Measurements from ENCODE around the gene DAGLA. TPM values are rescaled to one million over a fixed set of nuclear protein-coding genes. Genes with fewer than 3 reads are reported as not detected.
A peak's percentile ranks its signal among the peaks of the same experiment; 100 is the strongest.

DAGLA gene
- total RNA-seq, 1 donor from 2014 or later, result 8.7 TPM

DNA sequence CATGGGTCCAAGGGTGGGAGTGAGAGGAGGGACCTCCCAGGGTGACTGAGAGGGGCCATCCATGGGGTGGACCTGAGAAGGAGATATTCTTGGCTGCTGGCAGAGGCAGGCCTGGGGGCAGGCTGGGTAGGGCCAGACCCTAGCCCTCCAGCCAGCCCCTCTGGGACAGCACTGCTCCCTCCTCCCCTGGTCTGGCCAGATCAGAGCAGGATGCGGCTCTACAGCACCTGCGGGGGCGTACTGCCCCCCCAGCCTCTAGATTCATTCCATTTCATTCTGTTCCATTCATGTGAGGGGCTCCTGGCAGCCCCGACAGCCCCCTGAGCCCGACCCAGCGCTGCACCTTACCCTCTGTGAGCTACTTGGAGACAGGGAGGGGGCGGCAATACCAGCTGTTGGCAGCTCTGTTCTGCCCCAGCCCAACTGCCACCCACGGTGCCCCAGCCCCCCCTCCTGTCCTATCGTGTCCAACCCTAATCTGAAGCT is 37.9 kb downstream of the DAGLA start:
- DNase-seq (ENCODE audit: low spot score, unreplicated experiment), result no peak
- TF ChIP-seq, protein P1, sequence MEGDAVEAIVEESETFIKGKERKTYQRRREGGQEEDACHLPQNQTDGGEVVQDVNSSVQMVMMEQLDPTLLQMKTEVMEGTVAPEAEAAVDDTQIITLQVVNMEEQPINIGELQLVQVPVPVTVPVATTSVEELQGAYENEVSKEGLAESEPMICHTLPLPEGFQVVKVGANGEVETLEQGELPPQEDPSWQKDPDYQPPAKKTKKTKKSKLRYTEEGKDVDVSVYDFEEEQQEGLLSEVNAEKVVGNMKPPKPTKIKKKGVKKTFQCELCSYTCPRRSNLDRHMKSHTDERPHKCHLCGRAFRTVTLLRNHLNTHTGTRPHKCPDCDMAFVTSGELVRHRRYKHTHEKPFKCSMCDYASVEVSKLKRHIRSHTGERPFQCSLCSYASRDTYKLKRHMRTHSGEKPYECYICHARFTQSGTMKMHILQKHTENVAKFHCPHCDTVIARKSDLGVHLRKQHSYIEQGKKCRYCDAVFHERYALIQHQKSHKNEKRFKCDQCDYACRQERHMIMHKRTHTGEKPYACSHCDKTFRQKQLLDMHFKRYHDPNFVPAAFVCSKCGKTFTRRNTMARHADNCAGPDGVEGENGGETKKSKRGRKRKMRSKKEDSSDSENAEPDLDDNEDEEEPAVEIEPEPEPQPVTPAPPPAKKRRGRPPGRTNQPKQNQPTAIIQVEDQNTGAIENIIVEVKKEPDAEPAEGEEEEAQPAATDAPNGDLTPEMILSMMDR (IDR thresholded peaks at IDR 0.05; ENCODE audit: unreplicated experiment), result no peak
- Mint-ChIP-seq H3K9me3 (ENCODE audit: low read depth) (no peaks in the 10 kb centered on the region), H3K4me3 (ENCODE audit: low read depth) (peak overlapping the region; percentile 65), H3K27me3 (no peaks in the 10 kb centered on the region), H3K4me1 (ENCODE audit: low read depth) (peaks cover 11% of the 10 kb centered on the region), H3K36me3 (ENCODE audit: insufficient read depth) (no peaks in the 10 kb centered on the region), H3K27ac (peak overlapping the region; percentile 77)

DNA sequence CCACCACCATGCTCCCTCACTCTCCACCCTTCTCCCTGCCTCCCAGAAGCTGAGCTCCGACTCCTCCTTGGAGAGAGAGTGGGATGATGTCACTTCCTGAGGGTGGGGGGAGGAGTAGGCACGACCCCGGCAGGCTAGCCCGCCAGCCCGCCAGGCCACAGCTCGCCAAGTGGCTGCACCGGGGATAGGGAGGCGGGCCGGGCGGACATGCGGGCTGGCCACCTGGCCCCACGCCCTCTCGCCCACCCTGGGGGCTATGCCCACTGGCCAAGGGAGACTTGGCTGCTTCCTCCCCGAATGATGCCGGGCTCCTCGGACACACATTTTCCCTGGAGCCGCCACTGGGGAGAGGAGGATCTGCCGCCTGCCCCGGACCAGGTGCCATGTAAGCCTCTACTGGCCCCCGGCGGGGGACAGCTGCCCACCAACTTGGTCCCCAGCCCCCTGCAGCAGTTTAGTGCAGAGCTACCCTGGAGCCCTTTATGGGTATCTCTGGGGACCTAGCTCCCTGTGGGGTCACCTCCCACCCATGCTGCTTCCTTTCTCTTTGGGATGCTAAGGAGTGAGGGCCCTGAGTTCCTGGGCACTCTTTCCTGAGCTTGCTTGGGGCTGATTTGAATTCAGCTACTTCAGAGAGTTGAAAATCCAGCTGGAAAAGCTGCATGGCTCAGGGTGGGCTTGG is 38.6 kb downstream of the DAGLA start:
- TF ChIP-seq, protein P1 (IDR thresholded peaks at IDR 0.05; ENCODE audit: unreplicated experiment), result no peak
- peak; percentile 25 for DNase-seq (ENCODE audit: low spot score, unreplicated experiment)
- peak overlapping the region; percentile 65 for H3K4me3 Mint-ChIP-seq (ENCODE audit: low read depth)
- peaks cover 11% of the 10 kb centered on the region for H3K4me1 Mint-ChIP-seq (ENCODE audit: low read depth)
- H3K9me3 Mint-ChIP-seq (ENCODE audit: low read depth), result no peaks in the 10 kb centered on the region
- H3K27me3 Mint-ChIP-seq, result no peaks in the 10 kb centered on the region
- H3K27ac Mint-ChIP-seq, result no peak overlapping the region
- no peaks in the 10 kb centered on the region for H3K36me3 Mint-ChIP-seq (ENCODE audit: insufficient read depth)

DNA sequence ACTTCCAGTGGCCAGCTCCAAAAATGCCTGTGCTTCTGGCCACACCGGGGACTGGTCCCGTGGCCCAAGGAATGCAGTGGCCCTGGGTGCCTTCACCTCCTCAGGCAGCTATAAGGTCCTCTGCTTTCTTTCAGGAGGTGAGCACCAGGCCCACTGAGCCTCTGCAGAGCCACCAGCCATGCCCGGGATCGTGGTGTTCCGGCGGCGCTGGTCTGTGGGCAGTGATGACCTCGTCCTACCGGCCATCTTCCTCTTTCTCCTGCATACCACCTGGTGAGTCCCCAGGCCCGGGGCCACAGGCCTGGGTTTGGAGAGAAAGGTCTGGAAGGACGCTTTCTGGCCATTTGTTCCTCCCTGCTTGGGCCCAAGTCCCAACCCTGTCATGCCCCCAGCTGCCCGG is 39.8 kb downstream of the DAGLA start:
- H3K27ac Mint-ChIP-seq, result no peak overlapping the region
- H3K4me3 Mint-ChIP-seq (ENCODE audit: low read depth), result no peak overlapping the region

DNA sequence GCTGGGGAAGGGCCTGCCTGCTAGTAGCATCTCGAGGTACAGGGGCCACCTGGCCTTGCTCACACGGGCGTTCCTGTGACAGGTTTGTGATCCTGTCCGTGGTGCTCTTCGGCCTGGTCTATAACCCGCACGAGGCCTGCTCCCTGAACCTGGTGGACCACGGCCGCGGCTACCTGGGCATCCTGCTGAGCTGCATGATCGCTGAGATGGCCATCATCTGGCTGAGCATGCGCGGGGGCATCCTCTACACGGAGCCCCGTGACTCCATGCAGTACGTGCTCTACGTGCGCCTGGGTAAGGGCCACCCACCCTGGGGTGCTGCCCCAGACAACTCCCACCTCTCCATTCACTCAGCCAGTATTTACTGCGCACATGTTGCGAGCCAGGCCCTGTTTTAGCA is 40.4 kb downstream of the DAGLA start:
- no peak overlapping the region for H3K27ac Mint-ChIP-seq
- DNase-seq (ENCODE audit: low spot score, unreplicated experiment), result no peak

More for the DNA sequence above, 39.8 kb downstream of the DAGLA start:
- no peak for DNase-seq (ENCODE audit: low spot score, unreplicated experiment)
- Mint-ChIP-seq H3K27me3 (no peaks in the 10 kb centered on the region), H3K36me3 (ENCODE audit: insufficient read depth) (no peaks in the 10 kb centered on the region), H3K9me3 (ENCODE audit: low read depth) (no peaks in the 10 kb centered on the region), H3K4me1 (ENCODE audit: low read depth) (peaks cover 11% of the 10 kb centered on the region)
- TF ChIP-seq, protein P1 (IDR thresholded peaks at IDR 0.05; ENCODE audit: unreplicated experiment), result no peak

DNA sequence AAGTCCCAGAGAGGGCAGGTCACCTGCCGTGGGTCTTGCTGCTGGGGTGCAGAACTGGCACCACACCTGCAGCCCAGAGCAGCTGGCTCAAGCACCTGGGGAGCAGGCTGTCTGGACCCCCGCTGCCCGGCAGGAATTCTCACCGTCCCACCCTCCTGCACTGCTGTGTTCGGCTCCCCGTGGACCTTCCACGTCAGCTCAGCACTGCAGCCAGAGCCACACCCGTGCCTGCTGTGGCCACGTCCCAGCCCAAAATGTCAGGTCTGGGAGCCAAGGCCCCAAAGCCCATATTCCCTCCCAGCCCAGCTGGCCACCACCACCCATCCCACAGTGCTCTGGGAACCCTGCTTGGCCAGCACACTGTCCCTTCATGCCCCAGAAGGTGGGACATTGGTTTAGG is 44.2 kb downstream of the DAGLA start:
- H3K4me3 Mint-ChIP-seq (ENCODE audit: low read depth), result no peak overlapping the region

More for the DNA sequence above, 40.4 kb downstream of the DAGLA start:
- Mint-ChIP-seq H3K9me3 (ENCODE audit: low read depth) (no peaks in the 10 kb centered on the region), H3K4me1 (ENCODE audit: low read depth) (peaks cover 11% of the 10 kb centered on the region), H3K27me3 (no peaks in the 10 kb centered on the region), H3K4me3 (ENCODE audit: low read depth) (no peak overlapping the region), H3K36me3 (ENCODE audit: insufficient read depth) (no peaks in the 10 kb centered on the region)
- TF ChIP-seq, protein P1 (IDR thresholded peaks at IDR 0.05; ENCODE audit: unreplicated experiment), result no peak

More for the DNA sequence above, 44.2 kb downstream of the DAGLA start:
- no peaks in the 10 kb centered on the region for H3K4me1 Mint-ChIP-seq (ENCODE audit: low read depth)
- H3K9me3 Mint-ChIP-seq (ENCODE audit: low read depth), result no peaks in the 10 kb centered on the region
- no peak for DNase-seq (ENCODE audit: low spot score, unreplicated experiment)
- TF ChIP-seq, protein P1 (IDR thresholded peaks at IDR 0.05; ENCODE audit: unreplicated experiment), result no peak
- no peaks in the 10 kb centered on the region for H3K27me3 Mint-ChIP-seq
- peaks cover 7% of the 10 kb centered on the region for H3K36me3 Mint-ChIP-seq (ENCODE audit: insufficient read depth)
- no peak overlapping the region for H3K27ac Mint-ChIP-seq
